ENCODE measurements around the gene LRRC59. TPM values are rescaled to one million over a fixed set of nuclear protein-coding genes. Genes with fewer than 3 reads are reported as not detected.

LRRC59 gene
- total and polyA plus RNA-seq, 4 donors = 21.4 to 136 (median 75.6) TPM

DNA sequence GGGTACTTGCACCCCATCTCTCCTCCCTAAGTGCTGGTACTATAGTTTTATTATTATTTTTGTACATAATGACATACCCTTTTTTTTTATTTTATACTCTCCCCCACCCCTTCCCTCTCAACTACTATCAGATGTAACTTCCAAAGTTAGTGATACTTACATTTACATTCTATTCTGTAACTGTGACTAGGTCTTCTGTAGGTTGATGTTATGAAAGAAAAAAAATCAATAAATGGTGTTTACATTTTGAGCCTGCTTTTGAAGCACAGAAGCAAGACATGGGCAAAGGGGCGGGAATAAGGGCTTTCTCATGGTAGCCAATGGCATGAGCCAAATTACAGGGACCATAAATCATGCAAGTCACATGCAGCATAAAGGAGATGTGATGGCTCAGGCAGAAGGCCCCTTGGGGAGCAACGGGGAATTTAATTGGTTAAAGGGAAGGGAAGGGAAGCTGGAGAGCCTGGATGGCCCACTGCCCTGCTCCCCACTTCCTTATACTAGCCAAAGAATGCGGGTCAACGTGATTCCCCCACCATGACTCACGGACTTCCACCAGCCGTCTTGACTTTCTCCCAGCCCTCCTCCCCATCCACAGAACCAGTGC lies 26.3 kb upstream of the LRRC59 start:
- H3K9ac ChIP-seq (ENCODE audit: low read depth in 1 of 2, low read length in 2 of 2) = no peak overlapping the region
- 74% methylated on average over 6 of the region's 6 CpGs for WGBS
- TF ChIP-seq EGR1 (IDR thresholded peaks at IDR 0.05; ENCODE audit: low read depth in 2 of 2) (no peak), RXRA (IDR thresholded peaks at IDR 0.05) (no peak)
- no peaks in the 10 kb centered on the region for H3K27me3 ChIP-seq (ENCODE audit: control insufficient read depth in 4 of 4, insufficient read depth in 4 of 4, low read length in 3 of 4)
- H3K9me3 ChIP-seq (ENCODE audit: control insufficient read depth in 4 of 4, low read length in 3 of 4) = no peaks in the 10 kb centered on the region
- H3K4me3 ChIP-seq (ENCODE audit: low read depth in 1 of 3, low read length in 3 of 3) = no peak overlapping the region
- H3K4me1 ChIP-seq (ENCODE audit: control insufficient read depth in 4 of 4, insufficient read depth in 4 of 4, low read length in 3 of 4) = peaks cover 19 to 48% (median 40%) of the 10 kb centered on the region in 4 donors
- H3K27ac ChIP-seq (ENCODE audit: low read depth in 1 of 2, low read length in 2 of 2) = no peak overlapping the region
- no peaks in the 10 kb centered on the region for H3K36me3 ChIP-seq (ENCODE audit: control insufficient read depth in 4 of 4, insufficient read depth in 3 of 4, low read depth in 1 of 4, low read length in 3 of 4)
- DNase-seq (ENCODE audit: low spot score) = no peak

- no peak for DNase-seq (ENCODE audit: low spot score)
- Histone ChIP-seq H3K27me3 (ENCODE audit: control insufficient read depth in 4 of 4, insufficient read depth in 4 of 4, low read length in 3 of 4) (no peaks in the 10 kb centered on the region), H3K9me3 (ENCODE audit: control insufficient read depth in 4 of 4, low read length in 3 of 4) (no peaks in the 10 kb centered on the region), H3K36me3 (ENCODE audit: control insufficient read depth in 4 of 4, insufficient read depth in 3 of 4, low read depth in 1 of 4, low read length in 3 of 4) (no peaks in the 10 kb centered on the region), H3K9ac (ENCODE audit: low read depth in 1 of 2, low read length in 2 of 2) (no peak overlapping the region), H3K4me1 (ENCODE audit: control insufficient read depth in 4 of 4, insufficient read depth in 4 of 4, low read length in 3 of 4) (peaks cover 13 to 41% (median 31%) of the 10 kb centered on the region in 4 donors), H3K27ac (ENCODE audit: low read depth in 1 of 2, low read length in 2 of 2) (no peak overlapping the region), H3K4me3 (ENCODE audit: low read depth in 1 of 3, low read length in 3 of 3) (no peak overlapping the region)
- WGBS = 81% methylated on average over 2 of the region's 2 CpGs
- TF ChIP-seq HNF4G (IDR thresholded peaks at IDR 0.05) = no peak
- TF ChIP-seq RAD21 (IDR thresholded peaks at IDR 0.05) = no peak
- no peak for TF ChIP-seq FOXA1 (IDR thresholded peaks at IDR 0.05)
- TF ChIP-seq NR2F2 (IDR thresholded peaks at IDR 0.05) = no peak
- no peak for TF ChIP-seq SP1 (IDR thresholded peaks at IDR 0.05)
- TF ChIP-seq FOXA2 (IDR thresholded peaks at IDR 0.05) = no peak
- TF ChIP-seq RXRA (IDR thresholded peaks at IDR 0.05) = no peak
- no peak for TF ChIP-seq HNF4A (conservative IDR thresholded peaks at IDR 0.05)
- TF ChIP-seq, protein P1, sequence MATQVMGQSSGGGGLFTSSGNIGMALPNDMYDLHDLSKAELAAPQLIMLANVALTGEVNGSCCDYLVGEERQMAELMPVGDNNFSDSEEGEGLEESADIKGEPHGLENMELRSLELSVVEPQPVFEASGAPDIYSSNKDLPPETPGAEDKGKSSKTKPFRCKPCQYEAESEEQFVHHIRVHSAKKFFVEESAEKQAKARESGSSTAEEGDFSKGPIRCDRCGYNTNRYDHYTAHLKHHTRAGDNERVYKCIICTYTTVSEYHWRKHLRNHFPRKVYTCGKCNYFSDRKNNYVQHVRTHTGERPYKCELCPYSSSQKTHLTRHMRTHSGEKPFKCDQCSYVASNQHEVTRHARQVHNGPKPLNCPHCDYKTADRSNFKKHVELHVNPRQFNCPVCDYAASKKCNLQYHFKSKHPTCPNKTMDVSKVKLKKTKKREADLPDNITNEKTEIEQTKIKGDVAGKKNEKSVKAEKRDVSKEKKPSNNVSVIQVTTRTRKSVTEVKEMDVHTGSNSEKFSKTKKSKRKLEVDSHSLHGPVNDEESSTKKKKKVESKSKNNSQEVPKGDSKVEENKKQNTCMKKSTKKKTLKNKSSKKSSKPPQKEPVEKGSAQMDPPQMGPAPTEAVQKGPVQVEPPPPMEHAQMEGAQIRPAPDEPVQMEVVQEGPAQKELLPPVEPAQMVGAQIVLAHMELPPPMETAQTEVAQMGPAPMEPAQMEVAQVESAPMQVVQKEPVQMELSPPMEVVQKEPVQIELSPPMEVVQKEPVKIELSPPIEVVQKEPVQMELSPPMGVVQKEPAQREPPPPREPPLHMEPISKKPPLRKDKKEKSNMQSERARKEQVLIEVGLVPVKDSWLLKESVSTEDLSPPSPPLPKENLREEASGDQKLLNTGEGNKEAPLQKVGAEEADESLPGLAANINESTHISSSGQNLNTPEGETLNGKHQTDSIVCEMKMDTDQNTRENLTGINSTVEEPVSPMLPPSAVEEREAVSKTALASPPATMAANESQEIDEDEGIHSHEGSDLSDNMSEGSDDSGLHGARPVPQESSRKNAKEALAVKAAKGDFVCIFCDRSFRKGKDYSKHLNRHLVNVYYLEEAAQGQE (IDR thresholded peaks at IDR 0.05) = no peak
- TF ChIP-seq GABPA (IDR thresholded peaks at IDR 0.05 in 1 of 2, conservative IDR thresholded peaks at IDR 0.05 in 1 of 2) = no peak
- no peak for TF ChIP-seq YY1 (IDR thresholded peaks at IDR 0.05)
- no peak for TF ChIP-seq MAX (IDR thresholded peaks at IDR 0.05)
- no peak for TF ChIP-seq EGR1 (IDR thresholded peaks at IDR 0.05; ENCODE audit: low read depth in 2 of 2)
- TF ChIP-seq, protein P2, sequence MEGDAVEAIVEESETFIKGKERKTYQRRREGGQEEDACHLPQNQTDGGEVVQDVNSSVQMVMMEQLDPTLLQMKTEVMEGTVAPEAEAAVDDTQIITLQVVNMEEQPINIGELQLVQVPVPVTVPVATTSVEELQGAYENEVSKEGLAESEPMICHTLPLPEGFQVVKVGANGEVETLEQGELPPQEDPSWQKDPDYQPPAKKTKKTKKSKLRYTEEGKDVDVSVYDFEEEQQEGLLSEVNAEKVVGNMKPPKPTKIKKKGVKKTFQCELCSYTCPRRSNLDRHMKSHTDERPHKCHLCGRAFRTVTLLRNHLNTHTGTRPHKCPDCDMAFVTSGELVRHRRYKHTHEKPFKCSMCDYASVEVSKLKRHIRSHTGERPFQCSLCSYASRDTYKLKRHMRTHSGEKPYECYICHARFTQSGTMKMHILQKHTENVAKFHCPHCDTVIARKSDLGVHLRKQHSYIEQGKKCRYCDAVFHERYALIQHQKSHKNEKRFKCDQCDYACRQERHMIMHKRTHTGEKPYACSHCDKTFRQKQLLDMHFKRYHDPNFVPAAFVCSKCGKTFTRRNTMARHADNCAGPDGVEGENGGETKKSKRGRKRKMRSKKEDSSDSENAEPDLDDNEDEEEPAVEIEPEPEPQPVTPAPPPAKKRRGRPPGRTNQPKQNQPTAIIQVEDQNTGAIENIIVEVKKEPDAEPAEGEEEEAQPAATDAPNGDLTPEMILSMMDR (IDR thresholded peaks at IDR 0.05; ENCODE audit: low read depth, low read length, missing input control) = no peak
- no peak for TF ChIP-seq TAF1 (conservative IDR thresholded peaks at IDR 0.05)
- TF ChIP-seq, protein P3, sequence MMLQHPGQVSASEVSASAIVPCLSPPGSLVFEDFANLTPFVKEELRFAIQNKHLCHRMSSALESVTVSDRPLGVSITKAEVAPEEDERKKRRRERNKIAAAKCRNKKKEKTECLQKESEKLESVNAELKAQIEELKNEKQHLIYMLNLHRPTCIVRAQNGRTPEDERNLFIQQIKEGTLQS (IDR thresholded peaks at IDR 0.05) = no peak
- TF ChIP-seq, protein P4, sequence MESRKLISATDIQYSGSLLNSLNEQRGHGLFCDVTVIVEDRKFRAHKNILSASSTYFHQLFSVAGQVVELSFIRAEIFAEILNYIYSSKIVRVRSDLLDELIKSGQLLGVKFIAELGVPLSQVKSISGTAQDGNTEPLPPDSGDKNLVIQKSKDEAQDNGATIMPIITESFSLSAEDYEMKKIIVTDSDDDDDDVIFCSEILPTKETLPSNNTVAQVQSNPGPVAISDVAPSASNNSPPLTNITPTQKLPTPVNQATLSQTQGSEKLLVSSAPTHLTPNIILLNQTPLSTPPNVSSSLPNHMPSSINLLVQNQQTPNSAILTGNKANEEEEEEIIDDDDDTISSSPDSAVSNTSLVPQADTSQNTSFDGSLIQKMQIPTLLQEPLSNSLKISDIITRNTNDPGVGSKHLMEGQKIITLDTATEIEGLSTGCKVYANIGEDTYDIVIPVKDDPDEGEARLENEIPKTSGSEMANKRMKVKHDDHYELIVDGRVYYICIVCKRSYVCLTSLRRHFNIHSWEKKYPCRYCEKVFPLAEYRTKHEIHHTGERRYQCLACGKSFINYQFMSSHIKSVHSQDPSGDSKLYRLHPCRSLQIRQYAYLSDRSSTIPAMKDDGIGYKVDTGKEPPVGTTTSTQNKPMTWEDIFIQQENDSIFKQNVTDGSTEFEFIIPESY (IDR thresholded peaks at IDR 0.05) = no peak
These were observed 25.4 kb upstream of the LRRC59 start for GRCh38 chr17:50422738-50423137.

All from liver (tissue), 9 donors.